Stomach smooth muscle (tissue), 2 donors: Measurements from ENCODE around the gene TNFAIP8.
A peak's percentile ranks its signal among the peaks of the same experiment; 100 is the strongest.

Experiments
- H3K27ac ChIP-seq: one replicate; pipeline ENCODE4 v1.7.0; 2013; ENCODE audit warnings: mild to moderate bottlenecking, low read length, inconsistent platforms
- H3K27me3 ChIP-seq, 2 donors: one replicate each; pipeline ENCODE4 v1.7.0; 2013; ENCODE audit warnings: low read length in 2 of 2; ENCODE audit not compliant: insufficient read depth in 2 of 2, control insufficient read depth in 1 of 2
- H3K36me3 ChIP-seq, 2 donors: one replicate each; pipeline ENCODE4 v1.7.0; 2013; ENCODE audit warnings: low read length in 2 of 2; ENCODE audit not compliant: control insufficient read depth in 2 of 2, insufficient read depth in 2 of 2
- H3K4me1 ChIP-seq: one replicate; pipeline ENCODE4 v1.7.0; 2013; ENCODE audit warnings: low read length; ENCODE audit not compliant: control insufficient read depth, insufficient read depth
- H3K4me3 ChIP-seq, 2 donors: one replicate each; pipeline ENCODE4 v1.7.0; 2013; ENCODE audit warnings: low read length in 2 of 2
- H3K9ac ChIP-seq, 2 donors: one replicate each; pipeline ENCODE4 v1.7.0; 2013; ENCODE audit warnings: low read length in 2 of 2, mild to moderate bottlenecking in 1 of 2
- H3K9me3 ChIP-seq, 2 donors: one replicate each; pipeline ENCODE4 v1.7.0; 2013; ENCODE audit warnings: low read length in 2 of 2; ENCODE audit not compliant: control insufficient read depth in 2 of 2
- donor health status: healthy.
- donor health status: Pancreatic carcinoma.

The TNFAIP8 gene

DNA sequence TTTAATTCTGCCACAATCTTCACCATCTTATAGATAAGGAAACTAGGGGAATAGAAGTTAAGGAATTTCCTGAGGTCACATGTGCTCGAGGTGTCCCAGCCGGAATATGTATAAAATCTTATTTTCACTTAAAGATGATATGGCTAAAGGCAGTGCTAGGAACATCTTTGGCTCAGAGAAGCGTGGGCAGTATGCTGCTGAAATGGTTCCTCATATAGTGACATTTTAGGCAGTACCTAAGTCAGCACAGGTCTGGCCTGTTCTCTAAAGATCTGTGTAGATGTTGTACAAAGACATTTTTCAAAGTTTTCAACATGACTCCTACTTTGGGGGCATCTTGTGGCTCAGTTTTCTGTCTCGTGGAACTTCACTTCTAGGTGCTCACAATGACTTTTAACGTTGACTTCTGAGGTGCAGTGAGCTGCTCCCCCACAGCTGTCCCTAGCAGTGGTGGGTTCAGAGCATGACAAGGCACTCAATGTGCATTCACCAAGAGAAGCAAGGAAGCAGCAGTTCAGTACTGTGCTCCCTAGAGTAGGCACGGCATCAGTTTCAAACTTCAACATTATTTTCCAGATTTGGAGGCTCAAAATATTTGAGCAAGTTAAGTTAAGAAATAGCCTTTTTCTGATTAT, 40.3 kb downstream of the TNFAIP8 start:
- no peaks in the 10 kb centered on the region for H3K9me3 ChIP-seq
- H3K9ac ChIP-seq: no peak overlapping the region
- H3K4me3 ChIP-seq: no peak overlapping the region
- H3K36me3 ChIP-seq: peaks cover 4 to 6% of the 10 kb centered on the region in 2 donors
- H3K27ac ChIP-seq: no peak overlapping the region
- H3K4me1 ChIP-seq: peaks cover 10% of the 10 kb centered on the region
- H3K27me3 ChIP-seq: no peaks in the 10 kb centered on the region

DNA sequence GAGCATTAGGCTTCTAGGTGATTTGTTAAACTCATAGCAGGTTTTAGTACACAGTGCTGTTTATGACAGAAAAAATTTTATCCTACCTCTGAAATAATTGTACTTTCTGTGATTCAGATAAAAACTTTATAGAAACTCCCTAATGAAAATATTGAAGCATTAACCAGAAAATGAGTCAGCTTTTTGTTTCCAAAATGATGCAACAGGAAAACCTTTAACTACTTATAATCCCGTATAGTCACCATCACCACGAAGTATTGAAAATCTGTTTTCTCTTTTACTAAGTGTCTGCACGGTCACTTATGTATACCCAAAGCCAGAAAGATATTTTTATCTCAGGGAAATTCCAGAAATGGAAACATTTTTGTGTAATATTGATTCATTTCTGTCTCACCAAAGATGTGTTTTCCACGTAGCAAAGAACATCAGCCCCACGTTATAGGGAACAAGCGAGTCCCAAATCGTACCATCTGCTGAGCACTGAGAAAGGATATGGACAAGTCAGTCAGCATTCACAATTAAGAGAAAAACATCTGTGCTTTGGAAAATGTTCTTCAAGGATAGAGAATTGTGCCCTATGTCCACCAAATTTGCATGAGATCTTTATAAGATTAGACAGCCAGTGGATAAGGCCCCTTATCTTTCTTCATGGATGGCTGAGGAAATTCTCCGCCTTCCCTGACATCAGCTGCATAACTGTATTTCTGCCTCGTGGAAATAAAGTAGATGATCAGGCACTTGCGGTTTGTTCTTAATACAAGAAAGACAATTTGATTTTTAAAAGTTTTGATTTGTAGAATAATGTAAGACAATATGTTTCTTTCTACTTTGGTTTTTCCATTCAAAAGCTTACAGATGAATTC, 41.9 kb downstream of the TNFAIP8 start:
- H3K36me3 ChIP-seq: peaks cover 4 to 5% of the 10 kb centered on the region in 2 donors
- no peak overlapping the region for H3K27ac ChIP-seq
- H3K9ac ChIP-seq: no peak overlapping the region
- peaks cover 10% of the 10 kb centered on the region for H3K4me1 ChIP-seq
- no peaks in the 10 kb centered on the region for H3K9me3 ChIP-seq
- no peaks in the 10 kb centered on the region for H3K27me3 ChIP-seq
- H3K4me3 ChIP-seq: no peak overlapping the region

GRCh38 chr5:119398727-119399466, 43.1 kb downstream of the TNFAIP8 start:
- Histone ChIP-seq H3K27me3 (no peaks in the 10 kb centered on the region), H3K9ac (no peak overlapping the region), H3K27ac (no peak overlapping the region), H3K4me3 (peak overlapping the region in 1 of 2 donors; percentile 23), H3K9me3 (no peaks in the 10 kb centered on the region), H3K36me3 (peaks cover 0 to 2% of the 10 kb centered on the region in 2 donors), H3K4me1 (peaks cover 10% of the 10 kb centered on the region)

DNA sequence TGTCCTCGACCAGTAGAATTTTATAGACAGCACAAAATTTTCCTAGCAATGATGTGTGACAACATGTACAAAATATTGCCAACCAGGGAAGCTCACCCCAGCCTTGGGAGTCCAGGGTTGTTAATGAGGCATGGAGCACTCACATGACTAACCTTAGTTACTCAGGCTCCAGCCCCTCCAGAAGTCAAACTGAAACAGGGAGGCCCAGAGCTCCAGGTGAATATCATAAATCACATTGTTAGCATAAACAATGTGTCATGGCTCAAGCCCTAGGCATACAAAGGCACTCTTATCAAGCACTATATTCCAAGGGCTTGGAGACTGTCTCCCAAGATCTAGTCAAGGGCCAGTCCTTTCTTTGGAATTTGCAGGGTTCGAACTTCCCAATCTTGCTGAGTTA, 44.4 kb downstream of the TNFAIP8 start:
- no peak overlapping the region for H3K4me3 ChIP-seq

DNA sequence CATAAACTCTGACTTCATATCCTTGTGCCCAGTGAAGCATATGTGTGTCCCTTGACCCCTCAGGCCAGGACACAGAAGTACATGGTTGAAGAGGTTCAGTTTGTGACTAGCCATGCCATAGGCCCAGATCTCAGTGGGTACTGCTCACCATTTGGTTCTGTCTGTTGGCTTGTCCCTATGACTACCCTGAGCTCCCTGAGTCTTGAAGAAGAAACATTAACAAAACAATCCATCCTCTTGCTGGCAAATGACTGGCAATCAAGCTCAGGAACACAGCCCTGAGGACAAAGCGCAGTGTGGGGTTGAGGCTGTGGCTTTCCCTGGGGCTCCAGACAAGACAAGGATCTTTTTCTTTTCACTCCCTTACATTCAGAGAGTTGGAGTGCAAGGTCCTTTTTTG, 46.3 kb downstream of the TNFAIP8 start:
- Histone ChIP-seq H3K4me3 (no peak overlapping the region), H3K4me1 (peaks cover 10% of the 10 kb centered on the region), H3K9ac (no peak overlapping the region), H3K27me3 (no peaks in the 10 kb centered on the region), H3K36me3 (no peaks in the 10 kb centered on the region), H3K9me3 (no peaks in the 10 kb centered on the region), H3K27ac (no peak overlapping the region)

More for the DNA sequence above, 44.4 kb downstream of the TNFAIP8 start:
- H3K27me3 ChIP-seq: no peaks in the 10 kb centered on the region
- H3K9me3 ChIP-seq: no peaks in the 10 kb centered on the region
- peaks cover 0 to 2% of the 10 kb centered on the region in 2 donors for H3K36me3 ChIP-seq
- H3K9ac ChIP-seq: no peak overlapping the region
- H3K27ac ChIP-seq: no peak overlapping the region
- H3K4me1 ChIP-seq: peaks cover 10% of the 10 kb centered on the region

DNA sequence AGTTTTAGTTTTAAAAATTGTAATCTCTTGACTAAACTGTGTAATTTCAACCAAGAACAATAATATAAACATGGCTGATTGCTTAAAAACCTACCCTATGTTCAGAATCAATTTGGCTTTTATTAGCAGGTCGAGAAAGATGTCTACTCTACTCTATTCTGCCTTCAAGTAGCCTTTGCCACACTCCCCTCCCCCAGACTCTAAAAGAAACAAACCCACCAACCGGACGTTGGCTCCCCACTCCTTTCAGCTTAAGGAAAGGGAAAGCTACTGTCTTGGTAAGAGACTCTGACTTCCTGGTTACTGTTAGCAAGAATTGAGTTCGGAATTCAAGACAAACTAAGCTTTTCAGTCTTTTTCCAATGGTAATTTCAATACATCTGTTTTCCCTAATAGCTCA, 46.7 kb downstream of the TNFAIP8 start:
- H3K27ac ChIP-seq: no peak overlapping the region
- H3K9ac ChIP-seq: no peak overlapping the region
- H3K4me1 ChIP-seq: peaks cover 10% of the 10 kb centered on the region
- no peaks in the 10 kb centered on the region for H3K27me3 ChIP-seq
- no peaks in the 10 kb centered on the region for H3K9me3 ChIP-seq
- no peak overlapping the region for H3K4me3 ChIP-seq
- H3K36me3 ChIP-seq: no peaks in the 10 kb centered on the region

DNA sequence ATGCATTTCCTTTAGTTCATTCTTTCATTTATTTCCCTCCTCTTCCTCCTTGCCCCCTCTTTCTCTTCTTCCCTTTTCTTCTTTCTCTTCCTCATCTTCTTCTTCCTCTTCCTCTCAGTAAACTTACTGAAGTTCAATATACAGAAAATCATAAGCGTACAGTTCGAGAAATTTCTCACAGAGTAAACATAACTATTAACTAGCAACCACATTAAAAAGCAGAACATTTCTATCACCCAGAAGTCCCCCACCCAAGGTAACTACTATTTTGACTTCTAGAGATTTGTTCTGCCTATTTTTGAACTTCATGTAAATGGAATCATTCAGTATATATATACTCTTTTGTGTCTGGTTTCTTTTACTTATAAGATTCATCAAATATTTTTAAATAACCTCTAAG, 48.2 kb downstream of the TNFAIP8 start:
- no peak overlapping the region for H3K27ac ChIP-seq
- H3K27me3 ChIP-seq: no peaks in the 10 kb centered on the region
- peaks cover 7% of the 10 kb centered on the region for H3K4me1 ChIP-seq
- H3K9me3 ChIP-seq: no peaks in the 10 kb centered on the region
- no peak overlapping the region for H3K4me3 ChIP-seq
- no peaks in the 10 kb centered on the region for H3K36me3 ChIP-seq
- H3K9ac ChIP-seq: no peak overlapping the region

- no peak overlapping the region for H3K27ac ChIP-seq
- H3K4me3 ChIP-seq: no peak overlapping the region
These were observed 49.6 kb downstream of the TNFAIP8 start for GRCh38 chr5:119405419-119405818.

DNA sequence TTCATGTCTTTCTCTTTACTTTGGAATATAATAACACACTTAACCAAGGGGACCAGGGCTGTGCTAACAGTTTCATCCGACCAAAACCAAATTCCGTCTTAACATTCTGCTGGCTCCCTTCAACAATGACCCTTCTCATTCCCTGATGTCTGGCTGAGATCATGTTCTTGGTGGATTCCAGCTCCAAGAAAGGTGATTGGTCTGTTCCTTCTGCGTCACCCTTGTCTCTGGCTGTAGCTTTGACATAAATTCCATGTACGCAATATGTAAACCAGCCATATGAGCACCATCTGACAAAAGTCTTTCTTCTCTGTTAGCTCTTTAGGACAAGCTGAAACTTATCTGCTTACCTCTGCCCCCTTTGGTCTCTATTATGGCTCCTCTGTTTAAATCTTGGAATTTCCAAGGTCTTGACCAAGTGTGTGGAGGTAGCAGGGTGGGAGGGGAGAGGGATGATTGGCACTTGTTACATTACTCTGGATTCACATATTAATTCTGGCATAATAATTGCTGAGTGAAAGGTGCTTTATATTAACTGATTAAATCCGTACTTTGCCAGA, 50.8 kb downstream of the TNFAIP8 start:
- Histone ChIP-seq H3K9ac (no peak overlapping the region), H3K4me1 (peaks cover 5% of the 10 kb centered on the region), H3K36me3 (no peaks in the 10 kb centered on the region), H3K27ac (no peak overlapping the region), H3K27me3 (no peaks in the 10 kb centered on the region), H3K9me3 (no peaks in the 10 kb centered on the region), H3K4me3 (no peak overlapping the region)

More at GRCh38 chr5:119405419-119405818, 49.6 kb downstream of the TNFAIP8 start:
- Histone ChIP-seq H3K9ac (no peak overlapping the region), H3K27me3 (no peaks in the 10 kb centered on the region), H3K4me1 (peaks cover 4% of the 10 kb centered on the region), H3K36me3 (no peaks in the 10 kb centered on the region), H3K9me3 (no peaks in the 10 kb centered on the region)

DNA sequence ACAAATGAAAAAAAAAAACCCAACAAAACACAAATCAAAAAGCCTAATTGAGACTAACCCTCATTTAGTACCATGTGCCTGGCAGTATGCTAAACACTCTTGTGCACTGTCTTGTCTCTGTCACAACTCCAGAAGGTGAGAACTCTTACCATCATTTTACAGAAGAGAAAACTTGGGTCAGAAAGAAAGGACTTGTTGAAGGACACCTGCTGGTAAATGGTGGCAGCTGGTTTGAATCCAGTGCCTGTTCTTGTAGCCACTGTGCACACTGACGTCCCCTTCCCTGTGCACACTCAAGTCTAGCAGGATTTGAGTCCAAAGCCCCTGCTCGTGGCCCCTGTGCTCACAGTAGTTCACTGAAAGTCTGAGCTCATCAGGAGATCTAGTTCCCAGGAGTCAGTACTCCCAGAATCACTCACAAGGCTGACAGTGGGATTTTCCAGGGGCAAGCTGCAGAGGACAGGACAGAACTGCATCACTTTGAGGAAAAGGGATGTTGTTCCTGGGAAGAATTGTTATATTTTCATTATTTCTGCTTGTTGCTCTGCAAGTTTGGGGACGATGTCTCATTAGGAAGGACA, 53.5 kb downstream of the TNFAIP8 start:
- no peaks in the 10 kb centered on the region for H3K9me3 ChIP-seq
- no peak overlapping the region for H3K4me3 ChIP-seq
- no peak overlapping the region for H3K9ac ChIP-seq
- peaks cover 5% of the 10 kb centered on the region for H3K4me1 ChIP-seq
- no peaks in the 10 kb centered on the region for H3K27me3 ChIP-seq
- H3K27ac ChIP-seq: no peak overlapping the region
- H3K36me3 ChIP-seq: no peaks in the 10 kb centered on the region
